WERI-Rb-1 (cell line): ENCODE results near the gene ZNF688.

ENCODE experiments used
- DNase-seq: peaks from one replicate; pipeline ENCODE4 v3.0.0-alpha.2; 2020
- H3K27ac ChIP-seq: fragments of 250-450 bp; sonication (Bioruptor Pico); 2 replicates; pipeline ENCODE4 v1.5.1; 2020; ENCODE audit warnings: mild to moderate bottlenecking, moderate library complexity
- H3K27me3 ChIP-seq: fragments of 250-450 bp; sonication (Bioruptor Pico); 2 replicates; pipeline ENCODE4 v1.5.1; 2021; ENCODE audit warnings: mild to moderate bottlenecking, low read depth, moderate library complexity; ENCODE audit not compliant: insufficient read depth, severe bottlenecking
- H3K36me3 ChIP-seq: fragments of 250-450 bp; sonication (Bioruptor Pico); 2 replicates; pipeline ENCODE4 v1.5.1; 2020; ENCODE audit warnings: mild to moderate bottlenecking, moderate library complexity
- H3K4me3 ChIP-seq: 2 replicates; pipeline ENCODE4 v1.5.1; 2011; ENCODE audit warnings: low read depth, mild to moderate bottlenecking, control low read depth, low read length
- H3K9me3 ChIP-seq: fragments of 250-450 bp; sonication (Bioruptor Pico); 2 replicates; pipeline ENCODE4 v1.5.1; 2021; ENCODE audit warnings: mild to moderate bottlenecking, moderate library complexity; ENCODE audit not compliant: severe bottlenecking
- CTCF ChIP-seq: IDR thresholded peaks from 2 replicates; pipeline ENCODE4 v1.5.1; 2011; ENCODE audit warnings: low read depth, mild to moderate bottlenecking, control low read depth, inconsistent platforms, low read length

The ZNF688 gene

GRCh38 chr16:30567160-30567990 lies 4.1 kb downstream of the ZNF688 start:
- H3K36me3 ChIP-seq, result no peaks in the 10 kb centered on the region
- H3K27ac ChIP-seq, result no peak overlapping the region
- no peak overlapping the region for H3K4me3 ChIP-seq
- no peaks in the 10 kb centered on the region for H3K27me3 ChIP-seq
- DNase-seq, result no peak
- H3K9me3 ChIP-seq, result no peaks in the 10 kb centered on the region
- TF ChIP-seq CTCF, result no peak

GRCh38 chr16:30566531-30566930 lies 5.0 kb downstream of the ZNF688 start:
- TF ChIP-seq CTCF, result no peak
- Histone ChIP-seq H3K9me3 (peaks cover under 1% of the 10 kb centered on the region), H3K27ac (peak overlapping the region; percentile 72), H3K4me3 (no peak overlapping the region), H3K27me3 (no peaks in the 10 kb centered on the region), H3K36me3 (no peaks in the 10 kb centered on the region)
- DNase-seq, result no peak

GRCh38 chr16:30565984-30566383 lies 5.5 kb downstream of the ZNF688 start:
- peaks cover 4% of the 10 kb centered on the region for H3K9me3 ChIP-seq

GRCh38 chr16:30565526-30565925 lies 6.0 kb downstream of the ZNF688 start:
- Histone ChIP-seq H3K4me3 (0 out of 2 replicates have a peak overlapping the region, but pooled peaks have one; percentile 15), H3K9me3 (peaks cover 4% of the 10 kb centered on the region), H3K27me3 (no peaks in the 10 kb centered on the region), H3K36me3 (no peaks in the 10 kb centered on the region), H3K27ac (peak overlapping the region; percentile 72)
- peak; percentile 82 for DNase-seq
- TF ChIP-seq CTCF, result no peak

More at GRCh38 chr16:30565984-30566383, 5.5 kb downstream of the ZNF688 start:
- DNase-seq, result no peak
- Histone ChIP-seq H3K27me3 (no peaks in the 10 kb centered on the region), H3K4me3 (0 out of 2 replicates have a peak overlapping the region, but pooled peaks have one; percentile 15), H3K27ac (peak overlapping the region; percentile 72), H3K36me3 (no peaks in the 10 kb centered on the region)
- TF ChIP-seq CTCF, result no peak

GRCh38 chr16:30562021-30562420 lies 9.5 kb downstream of the ZNF688 start:
- H3K9me3 ChIP-seq, result peaks cover 4% of the 10 kb centered on the region
- no peaks in the 10 kb centered on the region for H3K27me3 ChIP-seq
- no peak for DNase-seq
- H3K27ac ChIP-seq, result no peak overlapping the region
- no peaks in the 10 kb centered on the region for H3K36me3 ChIP-seq
- TF ChIP-seq CTCF, result no peak
- H3K4me3 ChIP-seq, result no peak overlapping the region
